GM18502 (cell line): Measurements from ENCODE around the gene RNF212.

Experiments used
- ATAC-seq: cut with Tn5 transposase; IDR thresholded peaks from one replicate; pipeline ENCODE4 v1.9.1; 2021; ENCODE audit warnings: mild to moderate bottlenecking; ENCODE audit not compliant: unreplicated experiment, poor library complexity

Gene RNF212

GRCh38 chr4:1024882-1025545 lies 88.3 kb downstream of the RNF212 start:
- no peak for ATAC-seq

GRCh38 chr4:1023895-1024740 lies 89.2 kb downstream of the RNF212 start:
- ATAC-seq, result no peak

- ATAC-seq, result no peak
Measured at GRCh38 chr4:1023075-1023640, 90.2 kb downstream of the RNF212 start.

GRCh38 chr4:1022739-1023066 lies 90.7 kb downstream of the RNF212 start:
- no peak for ATAC-seq

GRCh38 chr4:1022051-1022738 lies 91.2 kb downstream of the RNF212 start:
- ATAC-seq, result no peak
